HG02571 (cell line): Measurements from ENCODE around the gene MAVS.
"Not testable (repeated sequence)": the region's sequence is repeated elsewhere in the genome, so short reads cannot be mapped to it uniquely, and the experiment has no call there.

Experiments
- ATAC-seq: cut with Tn5 transposase; IDR thresholded peaks from one replicate; pipeline ENCODE4 v1.9.1; 2021; ENCODE audit warnings: mild to moderate bottlenecking, moderate library complexity; ENCODE audit not compliant: unreplicated experiment

MAVS gene

GRCh38 chr20:3885715-3886114 is 39.1 kb downstream of the MAVS start:
- ATAC-seq, result no peak

DNA sequence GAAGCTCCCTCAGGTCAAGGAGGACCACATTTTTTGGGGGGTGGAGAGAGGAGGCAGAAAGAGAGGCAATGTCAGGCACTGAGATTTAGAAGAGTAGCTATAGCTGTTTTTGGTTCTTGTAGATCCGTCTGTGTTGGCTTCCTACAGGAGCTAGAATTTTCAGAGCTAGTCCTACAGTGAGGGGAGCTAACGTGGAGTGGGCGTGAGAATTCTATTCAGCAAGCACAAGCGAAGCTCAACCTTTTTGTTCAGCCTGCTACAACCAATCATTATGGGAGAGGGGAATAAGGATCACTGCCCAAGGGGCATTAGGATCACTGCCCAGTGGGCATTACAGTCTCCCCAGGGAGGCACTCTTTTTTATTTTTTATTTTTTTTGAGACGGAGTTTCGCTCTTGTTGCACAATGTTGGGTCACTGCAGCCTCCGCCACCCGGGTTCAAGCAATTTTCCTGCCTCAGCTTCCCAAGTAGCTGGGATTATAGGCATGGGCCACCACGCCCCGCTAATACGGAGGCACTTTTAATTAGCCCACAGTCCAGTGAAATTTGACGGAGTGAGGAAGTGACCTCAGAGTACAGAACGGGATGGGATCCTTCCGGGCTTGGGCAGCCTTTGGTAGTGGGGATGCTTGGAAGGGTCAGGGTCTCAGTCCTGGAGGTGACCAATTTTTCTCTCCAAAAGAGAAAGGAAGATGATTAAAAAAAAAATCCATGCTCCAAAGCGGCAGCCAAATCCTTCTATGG is 41.4 kb downstream of the MAVS start:
- ATAC-seq, result no peak

DNA sequence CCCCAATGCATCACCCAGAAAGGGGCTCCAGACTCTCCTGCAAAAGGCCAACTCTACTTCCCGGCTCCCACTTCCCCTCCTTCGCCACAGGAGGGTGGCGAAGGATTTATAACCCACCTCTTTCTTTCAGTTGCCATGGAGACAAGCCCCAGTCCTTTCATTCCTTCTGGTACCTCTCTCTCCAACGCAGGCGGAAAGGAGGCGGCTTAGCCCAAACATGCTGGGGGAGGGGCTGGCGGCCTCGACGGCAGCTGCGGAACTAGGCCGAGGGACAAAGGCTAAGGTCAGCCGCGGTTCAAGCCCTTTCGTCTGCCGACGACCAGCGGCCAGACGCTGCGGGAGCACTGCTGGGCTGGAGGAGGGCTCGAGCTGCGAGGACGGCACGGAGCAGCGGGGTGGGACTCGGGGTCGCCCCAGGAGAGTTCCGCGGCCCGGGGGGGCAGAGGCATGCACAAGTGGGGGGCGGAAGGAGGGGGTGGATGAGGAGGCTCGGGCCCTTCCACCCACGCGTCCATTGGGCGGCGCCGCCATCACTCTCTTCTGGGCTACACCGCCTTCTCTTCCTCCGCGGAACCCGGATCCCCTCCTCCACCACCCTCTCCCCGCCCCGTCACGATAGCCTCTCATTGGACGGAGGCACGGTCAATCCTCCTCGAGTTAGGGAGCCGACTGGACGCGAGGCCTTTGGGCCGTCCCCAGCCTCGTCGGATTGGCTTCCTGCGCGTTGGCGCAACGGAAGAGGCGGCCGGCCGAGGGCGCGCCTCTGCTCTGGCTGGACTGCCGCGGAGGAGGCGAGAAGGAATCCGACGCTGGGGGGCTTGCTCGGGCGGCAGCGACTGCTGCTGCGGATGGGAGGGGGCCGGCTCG is 42.2 kb downstream of the MAVS start, which contains the start of gene PANK2:
PANK2 (plus strand) TSS at position 766 of the 867 bp plus-strand sequence.
- ATAC-seq, result peak; percentile 92

GRCh38 chr20:3889489-3890397 is 43.1 kb downstream of the MAVS start:
- peak; percentile 17 for ATAC-seq

DNA sequence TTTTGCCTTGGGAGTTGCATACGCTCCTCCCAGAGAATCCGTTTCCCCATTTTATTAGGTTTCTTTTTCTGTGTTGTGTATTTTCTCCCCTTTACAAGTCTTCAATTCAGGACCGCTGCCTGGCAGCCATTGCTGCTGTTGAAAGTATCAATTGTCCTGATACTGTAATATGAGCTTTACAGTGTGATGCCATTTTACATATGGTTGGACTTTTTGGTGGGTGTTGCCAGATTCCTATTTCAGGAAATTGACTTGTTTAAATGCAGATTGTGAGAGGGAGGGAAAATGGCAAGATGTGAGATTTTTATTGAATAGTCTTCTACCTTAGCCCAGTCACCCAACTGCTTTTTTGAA is 43.7 kb downstream of the MAVS start:
- no peak for ATAC-seq

- ATAC-seq, result no peak
Observed at GRCh38 chr20:3890999-3891929, 44.6 kb downstream of the MAVS start.

DNA sequence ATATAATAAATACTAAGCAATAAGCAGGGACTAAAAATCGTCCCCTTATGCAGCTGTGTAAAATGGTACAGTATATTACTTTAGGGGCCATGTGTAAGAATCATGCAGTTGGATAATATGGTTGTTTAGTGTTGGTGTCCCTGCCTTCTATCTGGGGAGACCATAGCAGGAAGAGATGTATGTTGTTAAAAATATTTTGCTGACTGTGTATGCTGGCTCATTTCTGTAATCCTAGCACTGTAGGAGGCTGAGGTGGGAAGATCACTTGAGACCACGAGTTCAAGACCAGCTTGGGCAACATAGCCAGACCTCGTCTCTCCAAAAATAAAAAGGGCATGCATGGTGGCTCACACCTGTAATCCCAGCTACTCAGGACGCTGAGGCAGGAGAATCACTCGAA is 48.2 kb downstream of the MAVS start:
- ATAC-seq, result no peak

DNA sequence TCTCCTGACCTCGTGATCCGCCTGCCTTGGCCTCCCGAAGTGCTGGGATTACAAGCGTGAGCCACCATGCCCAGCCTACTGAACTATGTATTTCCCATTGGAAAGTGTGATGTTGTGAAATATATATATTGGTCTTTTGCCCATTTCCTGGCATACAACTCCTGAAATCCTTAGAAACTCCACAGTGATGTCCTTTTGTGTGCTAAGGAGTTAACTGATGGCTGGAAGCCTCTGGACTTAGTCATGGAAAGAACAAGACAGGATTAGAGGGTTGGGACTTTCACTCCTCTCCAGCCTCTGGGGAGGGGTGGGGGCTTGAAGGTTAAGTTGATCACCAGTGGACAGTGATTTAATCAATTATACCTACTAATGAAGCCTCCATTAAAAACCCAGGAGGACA is 49.7 kb downstream of the MAVS start:
- ATAC-seq, result no peak

DNA sequence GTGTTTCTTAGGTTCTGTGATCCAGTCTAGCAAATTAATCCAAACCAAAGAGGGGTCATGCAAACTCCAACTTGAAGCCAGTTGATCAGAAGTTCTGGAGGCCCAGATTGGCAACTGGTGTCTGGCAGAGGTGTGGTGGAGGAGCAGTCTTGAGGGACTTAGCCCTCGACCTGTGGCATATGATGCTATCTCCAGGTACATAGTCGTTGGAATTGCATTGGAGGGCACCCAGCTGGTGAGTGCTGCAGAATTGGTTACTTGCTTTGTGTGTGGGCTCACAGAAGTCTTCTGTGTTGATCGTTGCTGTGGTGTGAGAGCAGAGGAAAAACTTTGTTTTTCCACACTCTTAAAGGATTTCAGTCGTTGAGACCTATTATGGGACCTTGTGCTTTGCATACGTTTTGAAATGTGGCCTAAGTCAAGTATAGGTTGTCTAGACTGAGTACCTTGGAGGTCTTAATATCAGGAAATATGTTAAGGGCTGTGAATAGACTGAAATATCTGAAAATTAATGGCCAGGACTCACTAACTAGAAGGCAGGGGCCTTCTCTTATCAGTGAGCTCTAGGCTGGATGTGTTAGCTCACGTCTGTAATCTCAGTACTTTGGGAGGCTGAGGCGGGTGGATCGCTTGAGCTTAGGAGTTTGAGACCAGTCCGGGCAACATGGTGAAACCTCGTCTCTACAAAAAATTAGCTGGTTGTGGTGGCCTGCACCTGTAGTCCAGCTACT is 50.4 kb downstream of the MAVS start:
- ATAC-seq, result no peak

GRCh38 chr20:3898181-3898580 is 51.5 kb downstream of the MAVS start:
- not testable (repeated sequence) for ATAC-seq

DNA sequence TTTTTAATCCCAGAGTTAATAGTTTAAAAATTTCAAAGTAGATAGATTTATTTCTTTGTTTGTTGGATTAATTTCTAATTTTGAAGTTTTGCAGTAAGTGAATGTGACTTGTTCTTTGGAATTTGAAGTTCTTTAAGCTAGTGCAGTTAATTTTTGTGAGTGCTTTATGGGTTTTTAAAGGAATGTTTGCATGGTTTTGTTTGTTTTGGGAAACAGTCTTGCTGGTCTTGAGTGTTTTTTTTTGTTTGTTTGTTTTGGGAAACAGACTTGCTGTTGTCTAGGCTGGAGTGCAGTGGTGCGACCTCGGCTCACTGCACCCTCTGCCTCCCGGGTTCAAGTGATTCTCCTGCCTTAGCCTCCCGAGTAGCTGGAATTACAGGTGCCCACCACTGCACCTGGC is 52.0 kb downstream of the MAVS start:
- no peak for ATAC-seq

- no peak for ATAC-seq
Observed at GRCh38 chr20:3900187-3900604, 53.6 kb downstream of the MAVS start.

- ATAC-seq, result no peak
Observed at GRCh38 chr20:3901028-3901705, 54.5 kb downstream of the MAVS start.

DNA sequence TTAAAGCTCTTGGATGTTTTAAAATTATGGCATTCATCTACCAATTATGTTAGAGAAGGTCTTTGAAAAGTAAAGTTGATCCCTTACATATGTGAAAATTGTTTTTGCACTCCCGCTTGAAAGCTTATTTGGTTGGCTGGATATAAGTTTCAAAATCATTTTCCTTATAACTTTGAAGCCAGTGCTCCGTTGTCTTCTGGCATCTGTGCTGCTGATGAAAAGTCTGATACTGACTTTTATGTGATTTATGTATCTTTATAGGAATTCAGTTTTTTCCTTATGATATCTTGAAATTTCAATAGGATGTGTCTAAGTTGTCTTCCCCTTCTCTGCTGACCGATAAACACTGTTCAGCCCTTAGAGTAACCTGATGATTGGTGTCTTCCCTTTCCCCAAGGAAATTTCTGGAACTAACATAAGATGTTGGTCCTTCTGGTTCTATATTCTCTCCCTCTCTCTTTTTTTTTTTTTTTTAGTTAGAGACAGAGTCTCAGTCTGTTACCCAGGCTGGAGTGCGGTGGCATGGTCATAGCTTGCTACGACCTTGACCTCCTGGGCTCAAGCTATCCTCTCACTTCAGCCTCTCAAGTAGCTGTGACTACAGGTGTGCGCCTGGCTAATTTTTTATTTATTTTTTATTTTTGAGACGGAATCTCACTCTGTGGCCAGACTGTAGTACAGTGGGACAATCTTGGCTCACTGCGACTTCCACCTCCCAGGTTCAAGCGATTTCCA is 55.2 kb downstream of the MAVS start:
- ATAC-seq, result no peak

DNA sequence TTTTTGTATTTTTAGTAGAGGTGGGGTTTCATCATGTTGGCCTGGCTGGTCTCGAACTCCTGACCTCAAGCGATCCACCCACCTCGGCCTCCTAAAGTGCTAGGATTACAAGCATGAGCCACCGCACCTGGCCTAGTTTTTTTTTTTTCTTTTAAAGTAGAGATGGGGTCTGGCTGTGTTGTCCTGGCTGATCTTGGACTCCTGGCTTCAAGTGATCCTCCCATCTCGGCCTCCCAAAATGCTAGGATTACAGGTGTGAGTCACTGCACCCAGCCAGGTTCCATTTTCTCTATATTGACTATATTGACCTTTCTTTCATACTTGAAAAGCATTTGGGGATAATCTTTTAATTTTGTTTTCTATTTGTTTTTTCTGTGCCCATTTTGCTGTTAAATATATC is 55.8 kb downstream of the MAVS start:
- ATAC-seq, result no peak

GRCh38 chr20:3904224-3904623 is 57.6 kb downstream of the MAVS start:
- ATAC-seq, result no peak

DNA sequence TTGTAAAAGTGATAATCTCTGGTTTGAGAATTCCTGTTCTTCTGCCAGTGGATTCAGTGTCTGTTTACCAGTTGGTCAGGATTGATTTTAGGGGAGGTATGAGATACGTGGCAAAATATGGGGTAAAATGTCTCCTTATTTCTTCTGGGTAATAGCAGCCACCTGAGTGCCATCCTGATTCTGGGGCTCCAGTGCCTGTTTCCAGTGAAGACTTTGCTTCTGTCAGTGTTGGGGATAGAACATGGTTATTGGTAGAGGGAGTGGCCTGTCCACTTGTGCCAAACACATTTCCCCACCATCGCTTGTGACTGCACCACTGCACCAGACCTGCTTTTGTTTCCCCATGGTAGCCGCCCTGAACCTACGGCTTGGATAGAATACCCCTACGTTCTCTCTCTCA is 58.2 kb downstream of the MAVS start:
- no peak for ATAC-seq
